GM20000 (cell line): ENCODE data around the gene POLR3G.
A peak's percentile ranks its signal among the peaks of the same experiment; 100 is the strongest.

Experiments
- DNase-seq: peaks from one replicate; pipeline ENCODE4 v3.0.0; 2012; ENCODE audit warnings: low spot score
- TF ChIP-seq, protein P1 (sequence below): IDR thresholded peaks from 2 replicates; pipeline ENCODE4 v1.5.1; 2012; ENCODE audit warnings: mild to moderate bottlenecking, control low read depth; ENCODE audit errors: extremely low read depth, missing control alignments

Gene POLR3G

DNA sequence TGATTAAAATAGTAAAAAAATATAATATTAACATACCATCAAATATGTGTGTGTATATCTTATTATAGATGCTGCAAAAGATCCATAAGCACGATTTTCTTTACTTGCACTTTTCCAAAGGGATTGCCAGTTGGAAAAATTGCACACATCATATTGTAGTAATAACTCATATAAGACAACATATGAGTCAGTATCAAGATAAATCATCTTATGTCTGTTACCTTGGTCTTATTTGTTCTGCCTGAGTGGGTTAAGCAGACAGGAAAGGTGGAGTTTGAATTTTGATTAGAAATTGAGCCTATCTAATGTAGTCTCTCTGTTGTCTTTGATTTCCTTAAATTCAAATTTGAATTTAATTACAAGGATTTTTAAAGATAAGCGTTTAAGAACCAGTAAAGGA lies 30.1 kb downstream of the POLR3G start:
- no peak for DNase-seq
- TF ChIP-seq, protein P1, sequence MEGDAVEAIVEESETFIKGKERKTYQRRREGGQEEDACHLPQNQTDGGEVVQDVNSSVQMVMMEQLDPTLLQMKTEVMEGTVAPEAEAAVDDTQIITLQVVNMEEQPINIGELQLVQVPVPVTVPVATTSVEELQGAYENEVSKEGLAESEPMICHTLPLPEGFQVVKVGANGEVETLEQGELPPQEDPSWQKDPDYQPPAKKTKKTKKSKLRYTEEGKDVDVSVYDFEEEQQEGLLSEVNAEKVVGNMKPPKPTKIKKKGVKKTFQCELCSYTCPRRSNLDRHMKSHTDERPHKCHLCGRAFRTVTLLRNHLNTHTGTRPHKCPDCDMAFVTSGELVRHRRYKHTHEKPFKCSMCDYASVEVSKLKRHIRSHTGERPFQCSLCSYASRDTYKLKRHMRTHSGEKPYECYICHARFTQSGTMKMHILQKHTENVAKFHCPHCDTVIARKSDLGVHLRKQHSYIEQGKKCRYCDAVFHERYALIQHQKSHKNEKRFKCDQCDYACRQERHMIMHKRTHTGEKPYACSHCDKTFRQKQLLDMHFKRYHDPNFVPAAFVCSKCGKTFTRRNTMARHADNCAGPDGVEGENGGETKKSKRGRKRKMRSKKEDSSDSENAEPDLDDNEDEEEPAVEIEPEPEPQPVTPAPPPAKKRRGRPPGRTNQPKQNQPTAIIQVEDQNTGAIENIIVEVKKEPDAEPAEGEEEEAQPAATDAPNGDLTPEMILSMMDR: no peak

DNA sequence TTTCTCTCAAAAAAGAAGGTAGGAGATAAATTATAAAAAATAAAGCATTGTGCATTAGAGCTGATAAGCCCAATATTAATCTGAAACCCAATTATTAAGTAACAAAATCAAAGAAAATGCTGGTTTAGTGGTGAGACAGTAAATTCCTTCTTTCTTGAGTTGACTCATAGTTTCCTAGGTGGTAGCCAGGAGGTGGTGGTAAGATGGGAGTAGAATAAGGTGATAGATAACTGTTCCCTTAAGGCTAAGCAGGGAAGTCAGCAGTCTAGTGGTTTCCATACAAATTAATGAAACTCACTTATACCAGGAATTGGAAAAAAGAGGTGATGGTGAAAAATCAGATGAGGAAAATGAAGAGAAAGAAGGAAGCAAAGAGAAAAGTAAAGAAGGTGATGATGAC lies 31.6 kb downstream of the POLR3G start:
- TF ChIP-seq, protein P1: no peak
- no peak for DNase-seq

DNA sequence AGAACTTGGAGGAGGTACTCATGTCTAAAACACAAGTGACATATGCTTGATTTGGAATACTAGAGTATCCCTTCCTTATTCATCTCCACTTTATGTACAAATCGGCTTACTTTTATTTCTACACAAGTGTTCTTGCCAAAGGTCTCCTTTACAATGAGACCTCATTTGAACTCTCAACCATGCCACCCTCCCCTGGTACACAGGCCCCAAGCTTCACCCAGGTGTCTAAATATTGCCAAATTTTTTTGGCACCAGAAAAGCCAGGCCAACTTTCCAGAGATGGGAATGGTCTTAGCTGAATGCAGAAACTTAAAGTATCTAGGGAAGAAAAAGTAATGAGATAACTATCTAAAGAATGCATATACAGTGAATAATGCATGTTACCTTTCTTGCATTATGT lies 35.8 kb downstream of the POLR3G start:
- TF ChIP-seq, protein P1: no peak
- DNase-seq: no peak

DNA sequence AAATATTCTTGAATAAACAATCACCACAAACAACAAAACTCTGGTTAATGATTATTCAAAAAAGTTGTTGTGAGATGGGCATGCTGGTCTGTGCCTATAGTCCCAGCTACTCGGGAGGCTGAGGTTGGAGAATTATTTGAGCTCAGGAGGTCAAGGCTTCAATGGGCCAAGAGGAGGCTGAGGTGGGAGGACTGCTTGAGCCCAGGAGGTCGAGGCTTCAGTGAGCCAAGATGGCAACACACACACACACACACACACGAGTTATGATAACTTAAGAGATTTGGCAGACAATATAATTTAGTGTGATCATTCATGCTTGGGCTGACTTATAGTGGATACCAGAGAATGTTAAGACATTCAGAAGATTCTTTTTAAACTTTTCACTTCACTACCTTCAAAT lies 39.9 kb downstream of the POLR3G start:
- DNase-seq: no peak
- TF ChIP-seq, protein P1: no peak

DNA sequence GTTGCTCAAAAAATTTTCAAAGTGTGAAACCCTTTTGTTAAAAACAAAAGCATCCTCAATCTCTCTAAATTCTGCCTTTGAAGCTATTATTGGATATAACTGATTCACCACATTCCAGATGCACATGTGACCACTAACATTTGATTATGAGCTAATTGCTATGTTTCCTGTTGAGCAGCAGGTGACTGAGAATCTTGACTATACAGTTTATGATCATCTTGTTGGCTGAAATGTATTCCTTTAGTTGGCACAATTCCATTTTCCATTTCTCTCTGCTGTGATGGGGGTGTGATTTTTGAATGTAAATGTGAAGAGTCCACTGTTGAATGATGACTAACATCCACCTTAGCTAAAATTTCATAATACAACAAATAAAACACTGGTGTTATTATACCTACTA lies 44.0 kb downstream of the POLR3G start:
- DNase-seq: no peak
- TF ChIP-seq, protein P1: no peak

DNA sequence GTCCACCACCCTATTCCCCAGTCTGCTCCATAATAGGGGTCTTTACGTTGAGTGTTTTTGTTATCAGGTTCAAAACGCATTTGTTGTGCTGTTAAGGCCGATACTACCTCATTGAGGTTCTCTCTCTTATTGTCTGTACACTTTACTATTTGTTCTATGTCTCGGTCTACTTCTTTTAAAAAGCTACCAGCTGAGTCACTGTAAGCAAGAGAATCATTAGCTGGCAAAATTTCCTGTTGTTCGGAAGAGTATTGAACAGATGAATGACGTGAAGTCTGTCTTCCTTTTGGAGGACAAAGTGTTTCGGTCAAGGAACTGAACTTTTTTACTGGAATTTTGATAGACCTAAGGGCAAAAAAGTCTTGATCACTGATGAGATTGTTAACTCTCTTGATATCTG lies 44.4 kb downstream of the POLR3G start:
- DNase-seq: no peak

DNA sequence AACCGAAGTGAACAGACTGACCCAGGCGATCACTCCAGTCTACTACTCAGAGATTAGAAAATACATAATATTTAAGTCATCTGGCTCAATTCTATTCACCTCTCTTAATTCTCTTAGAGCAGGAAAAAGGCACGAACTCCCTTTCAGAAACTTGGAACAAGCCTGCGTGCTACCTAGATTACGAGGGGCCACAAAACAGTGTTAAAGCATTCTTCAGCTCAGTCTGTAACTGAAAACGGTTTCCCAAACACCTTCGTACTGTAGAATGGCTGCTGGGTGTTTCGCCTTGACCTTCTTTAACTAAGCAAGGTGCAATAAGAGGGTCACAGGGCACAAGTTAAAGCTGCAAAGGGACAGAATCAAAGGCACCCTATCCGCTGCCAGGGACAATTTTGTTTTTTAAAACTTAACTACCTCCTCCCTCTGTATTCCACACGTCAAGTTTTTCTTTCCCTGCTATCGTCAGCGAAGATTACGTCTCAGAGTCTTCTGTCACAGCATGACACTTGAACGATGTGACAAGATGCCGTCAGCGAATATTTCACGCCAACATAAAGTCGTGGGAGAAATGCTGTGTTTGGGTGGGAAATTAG lies 54.0 kb downstream of the POLR3G start:
- TF ChIP-seq, protein P1: no peak
- peak; percentile 14 for DNase-seq

More for the DNA sequence above, 44.4 kb downstream of the POLR3G start:
- TF ChIP-seq, protein P1: no peak
